ENCODE data around the gene S100A7A.

DNA sequence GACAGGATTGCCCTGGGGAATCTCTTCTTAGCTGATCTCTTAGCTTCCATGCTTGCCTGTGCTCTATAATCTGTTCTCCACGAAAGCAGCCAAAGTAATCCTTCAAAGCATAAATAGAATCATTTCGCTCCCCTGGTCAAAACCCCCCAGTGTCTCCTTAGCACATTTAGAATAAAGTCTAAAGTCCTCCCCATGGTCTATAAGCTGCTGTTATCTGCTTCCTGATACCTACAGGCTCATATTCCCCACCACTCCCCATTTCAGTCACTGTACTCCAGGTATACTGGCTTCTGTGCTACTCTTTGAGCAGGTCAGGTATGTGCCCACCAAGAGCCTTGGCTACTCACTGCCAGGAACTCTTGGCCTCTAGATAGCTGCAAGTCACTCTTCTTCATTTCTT is 43.7 kb upstream of the S100A7A start:
- no peak for TF ChIP-seq POLR2A (IDR thresholded peaks at IDR 0.05)
- TF ChIP-seq, protein P1, sequence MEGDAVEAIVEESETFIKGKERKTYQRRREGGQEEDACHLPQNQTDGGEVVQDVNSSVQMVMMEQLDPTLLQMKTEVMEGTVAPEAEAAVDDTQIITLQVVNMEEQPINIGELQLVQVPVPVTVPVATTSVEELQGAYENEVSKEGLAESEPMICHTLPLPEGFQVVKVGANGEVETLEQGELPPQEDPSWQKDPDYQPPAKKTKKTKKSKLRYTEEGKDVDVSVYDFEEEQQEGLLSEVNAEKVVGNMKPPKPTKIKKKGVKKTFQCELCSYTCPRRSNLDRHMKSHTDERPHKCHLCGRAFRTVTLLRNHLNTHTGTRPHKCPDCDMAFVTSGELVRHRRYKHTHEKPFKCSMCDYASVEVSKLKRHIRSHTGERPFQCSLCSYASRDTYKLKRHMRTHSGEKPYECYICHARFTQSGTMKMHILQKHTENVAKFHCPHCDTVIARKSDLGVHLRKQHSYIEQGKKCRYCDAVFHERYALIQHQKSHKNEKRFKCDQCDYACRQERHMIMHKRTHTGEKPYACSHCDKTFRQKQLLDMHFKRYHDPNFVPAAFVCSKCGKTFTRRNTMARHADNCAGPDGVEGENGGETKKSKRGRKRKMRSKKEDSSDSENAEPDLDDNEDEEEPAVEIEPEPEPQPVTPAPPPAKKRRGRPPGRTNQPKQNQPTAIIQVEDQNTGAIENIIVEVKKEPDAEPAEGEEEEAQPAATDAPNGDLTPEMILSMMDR (IDR thresholded peaks at IDR 0.05) = no peak
- TF ChIP-seq POLR2AphosphoS5 (IDR thresholded peaks at IDR 0.05) = no peak
- no peak for TF ChIP-seq EP300 (IDR thresholded peaks at IDR 0.05)
